Measurements from ENCODE around the gene INPP4B. TPM values are rescaled to one million over a fixed set of nuclear protein-coding genes. Genes with fewer than 3 reads are reported as not detected.

The INPP4B gene
- total RNA-seq, 2 experiments from 2014 or later: not detected

- H4K20me1 ChIP-seq (ENCODE audit: insufficient read depth, low read length): no peaks in the 10 kb centered on the region
- ChIA-PET CTCF (ENCODE audit: unreplicated experiment) (no interaction called here), POLR2A (interaction anchor here (0.6 kb wide), 1 partner anchor 19 kb away, joined by 3 read pairs; no protein-coding TSS in a partner anchor)
- H3K9me2 ChIP-seq (ENCODE audit: insufficient read depth, low read length): no peaks in the 10 kb centered on the region
- no peak overlapping the region for H2AFZ ChIP-seq (ENCODE audit: low read length)
- H3K79me2 ChIP-seq (ENCODE audit: insufficient read depth, low read depth, low read length): no peaks in the 10 kb centered on the region
- no peaks in the 10 kb centered on the region for H3K36me3 ChIP-seq (ENCODE audit: insufficient read depth, low read length)
- no TSS peak for BruUV-seq (replicated peaks)
- TF ChIP-seq CTCF (conservative IDR thresholded peaks at IDR 0.05; ENCODE audit: low read length) (no peak), EZH2phosphoT487 (IDR thresholded peaks at IDR 0.05; ENCODE audit: borderline replicate concordance, low read depth, low read length) (no peak)
- no peak overlapping the region for H3K4me3 ChIP-seq (ENCODE audit: low read depth, low read length, poor library complexity, severe bottlenecking)
- H3K9me3 ChIP-seq (ENCODE audit: low read length): no peaks in the 10 kb centered on the region
- no peak for DNase-seq (ENCODE audit: low spot score)
- intact Hi-C loops (cut with micrococcal nuclease; ENCODE audit: unreplicated experiment): loop anchor here (5.0 to 10.0 kb wide), 2 partner anchors 597 to 720 kb away; partner anchors contain the start of gene INPP4B
- H3K27ac ChIP-seq (ENCODE audit: low read depth, low read length, poor library complexity, severe bottlenecking): no peak overlapping the region
- H3K4me2 ChIP-seq (ENCODE audit: low read length): no peak overlapping the region
- H3K4me1 ChIP-seq (ENCODE audit: insufficient read depth, low read length, poor library complexity, severe bottlenecking): no peaks in the 10 kb centered on the region
These were observed 721.2 kb downstream of the INPP4B start for GRCh38 chr4:142124874-142125273.

- H3K79me2 ChIP-seq (ENCODE audit: insufficient read depth, low read depth, low read length): no peaks in the 10 kb centered on the region
- no peaks in the 10 kb centered on the region for H3K4me1 ChIP-seq (ENCODE audit: insufficient read depth, low read length, poor library complexity, severe bottlenecking)
- no peak overlapping the region for H3K27ac ChIP-seq (ENCODE audit: low read depth, low read length, poor library complexity, severe bottlenecking)
- H4K20me1 ChIP-seq (ENCODE audit: insufficient read depth, low read length): no peaks in the 10 kb centered on the region
- DNase-seq (ENCODE audit: low spot score): no peak
- no TSS peak for BruUV-seq (replicated peaks)
- TF ChIP-seq EZH2phosphoT487 (IDR thresholded peaks at IDR 0.05; ENCODE audit: borderline replicate concordance, low read depth, low read length): no peak
- no peak for TF ChIP-seq CTCF (conservative IDR thresholded peaks at IDR 0.05; ENCODE audit: low read length)
- H3K36me3 ChIP-seq (ENCODE audit: insufficient read depth, low read length): no peaks in the 10 kb centered on the region
- no peak overlapping the region for H3K4me3 ChIP-seq (ENCODE audit: low read depth, low read length, poor library complexity, severe bottlenecking)
- POLR2A ChIA-PET: interaction anchor here (0.8 kb wide), 1 partner anchor 629 kb away, joined by 10 read pairs; no protein-coding TSS in a partner anchor
- intact Hi-C loops (cut with micrococcal nuclease; ENCODE audit: unreplicated experiment): loop anchor here (10.0 kb wide), 1 partner anchor 723 kb away; the partner anchor contains the start of gene INPP4B
- no peaks in the 10 kb centered on the region for H3K9me3 ChIP-seq (ENCODE audit: low read length)
- CTCF ChIA-PET (ENCODE audit: unreplicated experiment): no interaction called here
- no peaks in the 10 kb centered on the region for H3K9me2 ChIP-seq (ENCODE audit: insufficient read depth, low read length)
- no peak overlapping the region for H3K4me2 ChIP-seq (ENCODE audit: low read length)
- H2AFZ ChIP-seq (ENCODE audit: low read length): no peak overlapping the region
These were observed 724.4 kb downstream of the INPP4B start for GRCh38 chr4:142121448-142122350.

GRCh38 chr4:142120921-142121320 is 725.2 kb downstream of the INPP4B start:
- Histone ChIP-seq H3K4me1 (ENCODE audit: insufficient read depth, low read length, poor library complexity, severe bottlenecking) (no peaks in the 10 kb centered on the region), H3K4me2 (ENCODE audit: low read length) (no peak overlapping the region), H3K9me3 (ENCODE audit: low read length) (no peaks in the 10 kb centered on the region), H3K36me3 (ENCODE audit: insufficient read depth, low read length) (no peaks in the 10 kb centered on the region), H3K79me2 (ENCODE audit: insufficient read depth, low read depth, low read length) (no peaks in the 10 kb centered on the region), H4K20me1 (ENCODE audit: insufficient read depth, low read length) (no peaks in the 10 kb centered on the region), H3K9me2 (ENCODE audit: insufficient read depth, low read length) (no peaks in the 10 kb centered on the region), H2AFZ (ENCODE audit: low read length) (no peak overlapping the region), H3K27ac (ENCODE audit: low read depth, low read length, poor library complexity, severe bottlenecking) (no peak overlapping the region), H3K4me3 (ENCODE audit: low read depth, low read length, poor library complexity, severe bottlenecking) (no peak overlapping the region)
- ChIA-PET POLR2A (interaction anchor here (0.8 kb wide), 1 partner anchor 630 kb away, joined by 10 read pairs; no protein-coding TSS in a partner anchor), CTCF (ENCODE audit: unreplicated experiment) (no interaction called here)
- no peak for DNase-seq (ENCODE audit: low spot score)
- intact Hi-C loops (cut with micrococcal nuclease; ENCODE audit: unreplicated experiment): loop anchor here (10.0 kb wide), 1 partner anchor 724 kb away; the partner anchor contains the start of gene INPP4B
- TF ChIP-seq EZH2phosphoT487 (IDR thresholded peaks at IDR 0.05; ENCODE audit: borderline replicate concordance, low read depth, low read length) (no peak), CTCF (conservative IDR thresholded peaks at IDR 0.05; ENCODE audit: low read length) (no peak)
- no TSS peak for BruUV-seq (replicated peaks)
